ENCODE data around the gene SLC15A1.

Gene SLC15A1

GRCh38 chr13:98779695-98780094 is 27.2 kb upstream of the SLC15A1 start (continued):
- TF ChIP-seq, protein P1, sequence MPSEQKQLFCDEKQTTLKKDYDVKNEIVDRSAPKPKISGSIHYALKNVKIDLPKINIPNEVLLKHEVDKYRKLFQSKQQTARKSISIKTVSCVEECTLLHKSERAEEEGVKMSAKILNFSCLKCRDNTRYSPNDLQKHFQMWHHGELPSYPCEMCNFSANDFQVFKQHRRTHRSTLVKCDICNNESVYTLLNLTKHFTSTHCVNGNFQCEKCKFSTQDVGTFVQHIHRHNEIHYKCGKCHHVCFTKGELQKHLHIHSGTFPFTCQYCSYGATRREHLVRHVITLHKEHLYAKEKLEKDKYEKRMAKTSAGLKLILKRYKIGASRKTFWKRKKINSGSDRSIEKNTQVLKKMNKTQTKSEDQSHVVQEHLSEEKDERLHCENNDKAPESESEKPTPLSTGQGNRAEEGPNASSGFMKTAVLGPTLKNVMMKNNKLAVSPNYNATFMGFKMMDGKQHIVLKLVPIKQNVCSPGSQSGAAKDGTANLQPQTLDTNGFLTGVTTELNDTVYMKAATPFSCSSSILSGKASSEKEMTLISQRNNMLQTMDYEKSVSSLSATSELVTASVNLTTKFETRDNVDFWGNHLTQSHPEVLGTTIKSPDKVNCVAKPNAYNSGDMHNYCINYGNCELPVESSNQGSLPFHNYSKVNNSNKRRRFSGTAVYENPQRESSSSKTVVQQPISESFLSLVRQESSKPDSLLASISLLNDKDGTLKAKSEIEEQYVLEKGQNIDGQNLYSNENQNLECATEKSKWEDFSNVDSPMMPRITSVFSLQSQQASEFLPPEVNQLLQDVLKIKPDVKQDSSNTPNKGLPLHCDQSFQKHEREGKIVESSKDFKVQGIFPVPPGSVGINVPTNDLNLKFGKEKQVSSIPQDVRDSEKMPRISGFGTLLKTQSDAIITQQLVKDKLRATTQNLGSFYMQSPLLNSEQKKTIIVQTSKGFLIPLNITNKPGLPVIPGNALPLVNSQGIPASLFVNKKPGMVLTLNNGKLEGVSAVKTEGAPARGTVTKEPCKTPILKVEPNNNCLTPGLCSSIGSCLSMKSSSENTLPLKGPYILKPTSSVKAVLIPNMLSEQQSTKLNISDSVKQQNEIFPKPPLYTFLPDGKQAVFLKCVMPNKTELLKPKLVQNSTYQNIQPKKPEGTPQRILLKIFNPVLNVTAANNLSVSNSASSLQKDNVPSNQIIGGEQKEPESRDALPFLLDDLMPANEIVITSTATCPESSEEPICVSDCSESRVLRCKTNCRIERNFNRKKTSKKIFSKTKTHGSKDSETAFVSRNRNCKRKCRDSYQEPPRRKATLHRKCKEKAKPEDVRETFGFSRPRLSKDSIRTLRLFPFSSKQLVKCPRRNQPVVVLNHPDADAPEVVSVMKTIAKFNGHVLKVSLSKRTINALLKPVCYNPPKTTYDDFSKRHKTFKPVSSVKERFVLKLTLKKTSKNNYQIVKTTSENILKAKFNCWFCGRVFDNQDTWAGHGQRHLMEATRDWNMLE (tag by site-specific recombination; conservative IDR thresholded peaks at IDR 0.05; ENCODE audit: low read depth) = no peak
- TF ChIP-seq, protein P2, sequence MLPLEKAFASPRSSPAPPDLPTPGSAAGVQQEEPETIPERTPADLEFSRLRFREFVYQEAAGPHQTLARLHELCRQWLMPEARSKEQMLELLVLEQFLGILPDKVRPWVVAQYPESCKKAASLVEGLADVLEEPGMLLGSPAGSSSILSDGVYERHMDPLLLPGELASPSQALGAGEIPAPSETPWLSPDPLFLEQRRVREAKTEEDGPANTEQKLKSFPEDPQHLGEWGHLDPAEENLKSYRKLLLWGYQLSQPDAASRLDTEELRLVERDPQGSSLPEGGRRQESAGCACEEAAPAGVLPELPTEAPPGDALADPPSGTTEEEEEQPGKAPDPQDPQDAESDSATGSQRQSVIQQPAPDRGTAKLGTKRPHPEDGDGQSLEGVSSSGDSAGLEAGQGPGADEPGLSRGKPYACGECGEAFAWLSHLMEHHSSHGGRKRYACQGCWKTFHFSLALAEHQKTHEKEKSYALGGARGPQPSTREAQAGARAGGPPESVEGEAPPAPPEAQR (tag by site-specific recombination; IDR thresholded peaks at IDR 0.05) = no peak

GRCh38 chr13:98778749-98779148 is 26.3 kb upstream of the SLC15A1 start:
- POLR2A ChIA-PET = no interaction called here
- H3K36me3 ChIP-seq (ENCODE audit: control insufficient read depth in 2 of 2, insufficient read depth in 1 of 2, low read length in 2 of 2) = no peaks in the 10 kb centered on the region
- TF ChIP-seq GLIS1 (tag by site-specific recombination; IDR thresholded peaks at IDR 0.05) (0 out of 2 replicates have a peak, but pooled peaks have one; percentile 34), ZNF394 (tag by site-specific recombination; IDR thresholded peaks at IDR 0.05; ENCODE audit: borderline replicate concordance) (no peak), GFI1B (tag by site-specific recombination; IDR thresholded peaks at IDR 0.05) (peak; percentile 76), ZNF239 (tag by site-specific recombination; IDR thresholded peaks at IDR 0.05) (no peak), ZNF658 (tag by site-specific recombination; IDR thresholded peaks at IDR 0.05) (no peak), ZNF112 (tag by site-specific recombination; IDR thresholded peaks at IDR 0.05) (no peak), ZNF146 (tag by site-specific recombination; IDR thresholded peaks at IDR 0.05) (0 out of 2 replicates have a peak, but pooled peaks have one; percentile 19), ZNF548 (tag by site-specific recombination; IDR thresholded peaks at IDR 0.05) (no peak), ZNF202 (tag by site-specific recombination; IDR thresholded peaks at IDR 0.05; ENCODE audit: borderline replicate concordance) (no peak), PRDM2 (tag by site-specific recombination; IDR thresholded peaks at IDR 0.05; ENCODE audit: borderline replicate concordance) (no peak), BCL11A (tag by site-specific recombination; IDR thresholded peaks at IDR 0.05; ENCODE audit: low read depth) (no peak), ZNF341 (tag by site-specific recombination; IDR thresholded peaks at IDR 0.05; ENCODE audit: low read depth) (no peak), ZNF501 (tag by site-specific recombination; IDR thresholded peaks at IDR 0.05) (no peak), GLIS2 (tag by site-specific recombination; IDR thresholded peaks at IDR 0.05) (no peak), ZNF555 (tag by site-specific recombination; conservative IDR thresholded peaks at IDR 0.05) (no peak), ZNF335 (tag by site-specific recombination; conservative IDR thresholded peaks at IDR 0.05) (no peak), ZNF621 (tag by site-specific recombination; IDR thresholded peaks at IDR 0.05) (no peak), WT1 (tag by site-specific recombination; IDR thresholded peaks at IDR 0.05) (no peak)
- TF ChIP-seq, protein P3, sequence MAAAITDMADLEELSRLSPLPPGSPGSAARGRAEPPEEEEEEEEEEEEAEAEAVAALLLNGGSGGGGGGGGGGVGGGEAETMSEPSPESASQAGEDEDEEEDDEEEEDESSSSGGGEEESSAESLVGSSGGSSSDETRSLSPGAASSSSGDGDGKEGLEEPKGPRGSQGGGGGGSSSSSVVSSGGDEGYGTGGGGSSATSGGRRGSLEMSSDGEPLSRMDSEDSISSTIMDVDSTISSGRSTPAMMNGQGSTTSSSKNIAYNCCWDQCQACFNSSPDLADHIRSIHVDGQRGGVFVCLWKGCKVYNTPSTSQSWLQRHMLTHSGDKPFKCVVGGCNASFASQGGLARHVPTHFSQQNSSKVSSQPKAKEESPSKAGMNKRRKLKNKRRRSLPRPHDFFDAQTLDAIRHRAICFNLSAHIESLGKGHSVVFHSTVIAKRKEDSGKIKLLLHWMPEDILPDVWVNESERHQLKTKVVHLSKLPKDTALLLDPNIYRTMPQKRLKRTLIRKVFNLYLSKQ (tag by site-specific recombination; IDR thresholded peaks at IDR 0.05; ENCODE audit: borderline replicate concordance) = no peak
- TF ChIP-seq, protein P4, sequence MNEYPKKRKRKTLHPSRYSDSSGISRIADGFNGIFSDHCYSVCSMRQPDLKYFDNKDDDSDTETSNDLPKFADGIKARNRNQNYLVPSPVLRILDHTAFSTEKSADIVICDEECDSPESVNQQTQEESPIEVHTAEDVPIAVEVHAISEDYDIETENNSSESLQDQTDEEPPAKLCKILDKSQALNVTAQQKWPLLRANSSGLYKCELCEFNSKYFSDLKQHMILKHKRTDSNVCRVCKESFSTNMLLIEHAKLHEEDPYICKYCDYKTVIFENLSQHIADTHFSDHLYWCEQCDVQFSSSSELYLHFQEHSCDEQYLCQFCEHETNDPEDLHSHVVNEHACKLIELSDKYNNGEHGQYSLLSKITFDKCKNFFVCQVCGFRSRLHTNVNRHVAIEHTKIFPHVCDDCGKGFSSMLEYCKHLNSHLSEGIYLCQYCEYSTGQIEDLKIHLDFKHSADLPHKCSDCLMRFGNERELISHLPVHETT (tag by site-specific recombination; IDR thresholded peaks at IDR 0.05) = peak; percentile 20; the same call in 1 of the 2 replicates

More at GRCh38 chr13:98778749-98779148, 26.3 kb upstream of the SLC15A1 start:
- Histone ChIP-seq H3K9me3 (ENCODE audit: control insufficient read depth, insufficient read depth, low read depth, low read length) (no peaks in the 10 kb centered on the region), H3K27ac (ENCODE audit: extremely low read depth, low read depth, low read length) (no peak overlapping the region), H3K4me3 (ENCODE audit: low read depth, low read length) (no peak overlapping the region), H3K4me1 (ENCODE audit: control insufficient read depth, insufficient read depth, low read length) (no peaks in the 10 kb centered on the region)
- CTCF ChIA-PET = no interaction called here

All from HEK293 (cell line).